T-helper 22 cell (primary cell): ENCODE data around the gene NAV2.
"Not testable (repeated sequence)": the region's sequence is repeated elsewhere in the genome, so short reads cannot be mapped to it uniquely, and the experiment has no call there.

Source experiments
- DNase-seq: peaks from one replicate; pipeline ENCODE4 v3.0.0-alpha.2; 2020; ENCODE audit warnings: low read depth

The NAV2 gene

DNA sequence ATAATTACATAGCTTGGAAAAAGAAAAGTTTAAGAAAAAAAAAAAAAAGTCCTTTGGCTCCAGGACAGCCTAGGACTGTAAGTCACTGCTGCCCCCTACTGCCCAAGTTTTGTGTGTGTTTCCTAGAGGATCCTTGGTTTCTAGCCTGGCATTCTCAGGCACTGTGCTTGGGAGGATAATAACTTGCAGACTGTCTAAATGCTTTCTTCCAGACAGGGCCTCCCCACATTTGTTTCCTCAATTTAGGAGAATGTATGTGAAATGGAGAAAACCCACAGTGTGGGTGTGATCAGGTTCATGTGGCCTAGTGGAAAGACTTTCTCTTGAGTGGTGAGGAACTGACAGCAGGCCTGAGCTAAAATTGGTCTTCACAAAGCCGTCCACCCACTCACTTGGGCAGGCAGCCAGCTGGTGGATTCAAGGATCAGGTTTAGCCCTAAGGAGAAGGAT lies 191.0 kb downstream of the NAV2 start:
- no peak for DNase-seq

DNA sequence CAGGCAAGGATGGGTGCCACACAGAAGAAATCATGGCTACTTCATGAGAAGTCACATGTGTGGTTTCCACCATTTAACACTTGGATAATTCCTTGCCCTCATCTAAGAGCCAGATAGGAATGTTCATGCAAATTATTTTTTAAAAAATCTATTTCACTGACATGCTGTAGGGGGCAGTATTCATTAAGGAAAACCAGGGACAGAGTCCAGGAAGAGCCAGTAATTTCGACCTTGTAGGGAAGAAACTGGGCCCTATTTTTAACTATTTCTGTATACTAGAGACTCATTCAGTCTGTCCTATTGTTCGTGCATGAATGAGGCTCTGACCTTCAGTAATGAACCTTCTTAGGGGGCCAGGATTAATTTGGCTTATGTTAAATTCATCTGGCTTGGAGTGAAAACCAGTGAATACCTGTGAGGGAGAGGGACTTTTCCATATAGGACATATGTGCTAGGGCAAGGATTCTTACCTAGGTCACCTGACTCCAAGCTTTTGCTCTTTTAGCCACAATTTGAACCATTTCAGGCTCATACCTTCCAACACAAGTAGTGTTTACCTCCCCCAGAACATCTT lies 192.7 kb downstream of the NAV2 start:
- no peak for DNase-seq

DNA sequence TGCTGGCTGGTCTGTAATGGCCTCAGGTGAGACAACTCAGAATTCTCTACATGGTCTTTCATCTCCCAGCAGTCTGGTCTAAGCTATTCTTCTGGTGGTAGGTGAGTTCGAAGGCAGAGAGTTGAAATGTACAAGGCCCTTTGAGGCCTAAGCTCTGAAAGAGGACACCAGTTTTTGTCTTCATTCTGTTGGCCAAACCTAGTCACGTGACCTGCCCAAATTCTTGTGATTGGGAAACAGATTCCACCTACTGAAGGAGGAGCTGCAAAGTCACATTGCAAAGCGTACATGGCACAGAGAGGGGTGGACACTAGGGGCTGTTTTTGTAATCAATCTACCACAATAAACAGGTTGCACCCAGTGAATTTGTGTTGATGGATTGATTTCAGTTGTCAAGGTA lies 193.5 kb downstream of the NAV2 start:
- no peak for DNase-seq

DNA sequence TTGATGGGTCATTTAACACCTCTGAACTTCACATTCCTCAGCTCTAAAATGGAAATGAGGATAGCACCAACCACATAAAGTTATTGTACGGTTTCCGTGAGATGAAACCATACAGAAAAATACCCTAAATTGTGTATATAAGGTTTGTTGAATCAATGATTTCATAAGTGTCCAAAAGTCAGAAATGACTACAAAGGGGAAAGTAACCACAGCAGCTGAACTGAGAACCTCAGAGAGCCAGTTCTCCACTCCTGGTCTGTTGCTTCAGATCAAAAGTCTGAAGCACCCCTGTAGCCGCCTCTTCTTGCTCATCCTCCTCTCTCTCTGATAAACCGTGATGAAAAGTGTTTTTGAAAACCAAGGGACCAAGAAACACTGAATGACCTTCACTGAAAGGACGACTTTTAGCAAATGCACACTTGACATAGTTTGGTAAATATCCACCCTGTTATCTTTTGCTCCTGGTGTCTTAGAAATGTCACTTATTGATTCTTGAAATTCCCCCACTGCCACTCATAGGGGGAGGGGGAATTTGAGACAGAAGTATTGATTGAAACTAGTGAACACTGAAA lies 194.5 kb downstream of the NAV2 start:
- no peak for DNase-seq

DNA sequence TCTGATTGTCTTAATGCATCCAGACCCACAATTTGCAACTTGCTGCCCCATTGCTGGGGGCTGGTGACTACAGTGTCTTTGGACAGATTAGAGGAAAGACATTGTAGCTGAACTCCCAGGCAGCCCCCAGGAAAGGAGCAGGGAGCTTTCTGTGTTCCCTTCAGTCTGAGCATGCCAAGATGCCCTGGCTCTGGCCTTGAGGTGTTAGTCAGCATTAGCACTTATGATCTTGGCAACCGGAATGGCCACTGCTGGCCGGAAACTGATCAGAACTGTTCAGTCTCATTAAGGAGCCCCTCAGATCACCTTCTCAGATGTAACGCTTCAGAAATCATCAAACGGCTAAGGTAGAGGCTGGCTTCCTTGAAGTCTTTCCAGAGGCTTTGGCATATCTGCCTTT lies 195.2 kb downstream of the NAV2 start:
- DNase-seq, result no peak

DNA sequence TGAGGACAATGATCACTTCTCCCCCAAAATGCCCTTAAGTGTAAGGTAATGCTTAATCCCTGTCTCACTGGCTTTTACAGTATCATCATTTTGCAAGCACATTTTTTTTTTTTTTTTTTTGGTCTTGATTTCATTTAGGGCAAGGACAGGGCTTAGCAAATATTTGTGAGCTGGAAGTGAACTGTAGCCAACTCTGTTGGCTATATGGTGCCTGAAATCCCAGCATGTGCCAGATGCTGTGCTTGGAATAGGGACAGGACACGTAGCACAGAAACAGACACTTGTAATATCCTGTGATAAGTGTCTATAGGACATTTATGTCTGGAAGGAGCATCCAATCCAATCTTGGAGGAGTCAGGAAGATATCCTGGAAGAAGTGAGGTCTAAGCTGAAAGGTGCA lies 198.3 kb downstream of the NAV2 start:
- DNase-seq, result no peak

DNA sequence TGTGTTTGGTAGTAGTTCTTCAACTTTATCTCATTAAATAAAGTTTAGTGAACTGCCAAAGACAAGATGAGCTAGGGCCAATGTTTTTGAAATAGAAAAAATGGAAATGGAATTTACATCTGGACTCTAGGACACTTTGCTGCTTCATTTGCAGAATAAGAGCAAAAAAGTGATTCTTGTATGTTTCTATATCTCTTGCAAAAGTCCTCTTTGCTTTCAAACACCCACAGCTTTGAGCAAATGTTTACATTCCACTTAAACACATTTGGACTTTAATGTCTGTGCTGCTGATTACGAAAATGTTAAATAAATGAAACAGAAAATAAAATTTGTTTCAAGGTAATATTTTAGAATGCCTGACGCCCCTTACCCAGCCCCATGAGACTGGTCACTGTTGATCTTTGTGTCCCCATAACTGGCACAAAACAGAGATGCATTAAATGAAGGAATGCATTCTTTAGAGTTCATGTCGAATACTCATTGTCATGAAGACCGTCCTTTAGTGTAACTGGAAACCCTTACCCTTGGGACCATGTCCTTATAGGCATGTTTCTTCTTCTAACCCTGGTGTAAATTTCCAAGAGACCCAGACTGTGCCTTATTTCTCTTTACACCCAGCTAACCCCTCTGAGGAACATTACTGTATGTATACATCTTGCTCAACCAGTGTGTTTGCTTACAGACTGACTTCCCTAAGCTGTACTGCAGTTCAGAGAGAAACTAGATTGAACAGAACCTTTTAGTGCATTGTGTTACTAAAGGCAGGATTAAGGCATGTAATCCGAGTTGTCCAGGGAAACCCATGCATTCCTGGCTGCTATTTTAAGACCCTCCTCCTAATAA lies 199.7 kb downstream of the NAV2 start:
- no peak for DNase-seq

DNA sequence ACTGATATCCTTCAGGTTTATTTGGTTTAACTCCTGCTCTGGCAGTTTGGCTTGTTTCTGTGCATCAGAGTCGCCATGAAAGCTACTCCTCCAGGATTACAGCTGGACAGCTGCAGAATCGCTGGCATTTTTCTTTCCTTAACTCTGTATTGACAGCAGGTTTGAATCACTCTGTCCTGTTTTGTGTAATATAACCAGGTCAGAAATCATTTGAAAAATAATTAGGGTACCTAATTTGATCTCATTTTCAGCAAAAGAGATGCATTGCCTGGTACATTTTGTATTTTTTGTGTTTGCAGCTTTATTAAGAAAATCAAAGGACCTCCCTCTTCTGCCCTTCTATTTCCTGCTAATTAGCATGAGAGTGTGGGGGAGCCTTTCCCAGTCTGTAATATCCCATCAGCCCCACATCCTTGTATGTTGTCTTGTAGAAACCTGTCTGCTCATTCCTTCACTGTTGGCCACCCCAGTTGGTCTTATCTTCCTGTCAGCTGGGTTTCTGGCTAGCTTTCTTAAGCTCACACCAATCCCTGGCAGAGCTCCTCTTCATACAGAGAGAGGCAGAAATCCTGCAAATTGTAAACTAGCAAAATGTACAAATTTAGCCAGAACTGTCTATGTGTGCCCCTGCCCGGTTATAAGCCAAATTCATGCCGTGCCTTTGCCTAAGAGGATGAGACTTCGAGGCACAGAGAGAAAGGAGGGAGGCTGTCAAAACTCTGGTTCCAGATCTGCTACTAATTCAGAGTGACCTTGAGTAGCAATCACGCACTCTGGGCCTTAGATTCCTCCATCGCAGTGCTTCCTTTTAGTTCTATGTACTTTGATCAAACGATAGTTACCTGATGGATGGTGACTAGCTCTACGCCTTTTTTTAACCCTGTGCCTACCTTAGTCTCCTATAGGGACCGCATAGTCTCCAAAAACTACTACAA lies 200.6 kb downstream of the NAV2 start:
- DNase-seq, result no peak

DNA sequence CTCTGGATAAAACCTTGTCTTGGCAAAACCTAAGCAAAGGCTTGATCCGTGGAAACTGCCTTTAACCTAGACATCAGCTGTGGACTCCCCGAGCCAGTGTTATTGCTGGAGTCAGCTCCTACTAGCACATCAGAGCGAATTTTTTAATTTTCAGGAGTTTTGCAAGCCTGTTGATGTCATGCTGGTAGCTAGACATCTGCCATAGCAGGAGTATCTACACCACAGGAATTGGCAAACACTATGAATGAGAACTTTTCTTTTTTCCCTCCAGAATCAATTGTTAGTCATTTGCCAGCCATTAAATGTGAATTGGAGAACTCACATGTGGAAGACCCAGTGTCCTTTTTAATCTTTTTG lies 201.2 kb downstream of the NAV2 start:
- DNase-seq, result no peak

DNA sequence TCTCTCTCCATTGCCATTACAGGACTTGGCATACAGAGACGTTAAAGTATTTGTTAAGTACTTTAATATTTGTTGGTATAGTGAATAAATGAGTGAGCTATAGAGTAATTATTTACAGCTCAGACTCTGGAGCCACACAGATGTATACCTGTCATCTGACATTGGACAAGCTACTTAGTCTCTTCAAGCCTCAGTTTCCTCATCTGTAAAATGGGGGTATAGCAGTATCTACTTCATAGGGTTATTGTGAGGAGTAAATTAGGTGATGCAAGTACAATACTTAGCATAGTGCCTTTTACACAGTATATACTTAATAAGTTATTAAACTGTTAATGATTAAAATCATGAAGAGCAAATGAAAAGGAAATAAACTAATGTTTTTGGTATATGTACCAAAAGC lies 203.2 kb downstream of the NAV2 start:
- DNase-seq, result no peak

DNA sequence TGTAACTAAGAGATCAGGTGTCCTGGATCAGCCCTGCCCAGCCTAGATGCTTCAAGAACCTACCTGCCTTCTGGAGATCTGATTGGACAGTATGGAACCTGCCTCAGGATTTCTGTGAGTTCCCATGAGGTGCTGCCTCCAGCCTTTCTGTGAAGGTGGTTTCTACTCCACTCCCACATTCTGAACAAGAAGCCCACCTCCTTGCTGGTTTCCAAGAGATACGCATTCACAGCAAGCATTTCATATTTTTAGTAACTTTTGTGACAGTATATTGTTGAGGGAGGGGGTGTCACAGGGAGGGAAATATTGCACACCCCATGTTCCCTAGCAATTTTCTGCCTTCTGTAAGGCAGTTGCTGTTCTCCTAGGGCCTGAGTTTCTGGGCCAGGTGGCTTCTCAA lies 204.4 kb downstream of the NAV2 start:
- DNase-seq, result no peak

DNA sequence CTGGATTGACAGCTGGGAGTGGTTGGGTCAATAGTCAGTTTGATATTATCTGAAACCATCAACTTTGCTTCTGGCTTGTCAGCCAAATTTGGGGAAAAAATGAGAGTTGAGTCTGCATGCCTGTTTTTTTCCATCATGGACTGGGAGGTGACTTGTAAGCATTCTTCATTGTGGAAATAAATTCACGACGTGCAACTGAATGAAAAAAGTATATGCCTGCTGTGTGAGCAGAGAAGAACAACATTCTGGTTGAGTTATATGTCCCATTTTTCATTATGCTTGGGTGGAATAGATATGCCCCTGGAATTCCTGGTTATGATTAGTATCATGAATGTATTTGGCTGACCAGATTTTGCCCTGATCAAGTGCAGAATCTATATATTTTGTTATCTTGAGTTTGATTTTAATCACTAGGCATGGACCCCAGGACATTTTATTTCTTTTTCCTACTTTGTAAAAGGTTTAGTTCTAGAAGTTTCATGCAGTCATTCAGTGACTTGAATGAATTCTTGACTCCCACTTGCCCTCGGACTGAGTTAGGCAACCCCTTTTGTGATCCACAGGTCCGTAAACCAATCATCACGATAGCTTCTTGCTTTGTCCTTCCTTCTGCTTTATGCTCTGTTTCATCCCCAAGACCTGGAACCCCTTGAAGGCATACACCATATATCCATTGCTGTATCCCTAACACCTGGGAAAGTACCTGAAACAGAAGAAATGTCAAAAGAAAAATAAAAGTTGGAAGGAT lies 205.8 kb downstream of the NAV2 start:
- no peak for DNase-seq

DNA sequence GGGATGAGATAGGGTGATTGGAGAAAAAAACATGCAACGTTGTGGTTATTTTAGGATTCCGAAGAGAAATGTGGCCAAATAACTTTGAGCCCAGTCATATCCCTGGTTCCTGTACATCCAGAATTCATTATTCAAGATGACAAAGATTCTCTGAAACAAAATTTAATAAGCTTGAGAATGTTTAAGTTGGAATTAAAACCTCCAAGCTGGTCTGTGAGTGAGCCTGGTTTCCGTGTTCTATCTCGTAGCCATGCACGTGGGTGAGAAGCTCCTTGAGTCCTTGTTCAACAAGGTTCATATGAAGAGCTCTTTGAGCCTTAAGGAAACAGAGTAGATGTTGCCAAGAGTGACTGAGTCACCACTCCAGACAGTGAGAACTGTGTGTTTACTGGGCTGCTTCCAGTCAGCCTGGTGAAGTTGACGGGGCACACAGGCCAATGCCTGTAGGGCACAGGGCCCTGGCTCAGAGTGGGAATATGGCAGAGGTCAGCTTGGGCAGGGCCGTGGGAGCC lies 206.5 kb downstream of the NAV2 start:
- DNase-seq, result no peak

DNA sequence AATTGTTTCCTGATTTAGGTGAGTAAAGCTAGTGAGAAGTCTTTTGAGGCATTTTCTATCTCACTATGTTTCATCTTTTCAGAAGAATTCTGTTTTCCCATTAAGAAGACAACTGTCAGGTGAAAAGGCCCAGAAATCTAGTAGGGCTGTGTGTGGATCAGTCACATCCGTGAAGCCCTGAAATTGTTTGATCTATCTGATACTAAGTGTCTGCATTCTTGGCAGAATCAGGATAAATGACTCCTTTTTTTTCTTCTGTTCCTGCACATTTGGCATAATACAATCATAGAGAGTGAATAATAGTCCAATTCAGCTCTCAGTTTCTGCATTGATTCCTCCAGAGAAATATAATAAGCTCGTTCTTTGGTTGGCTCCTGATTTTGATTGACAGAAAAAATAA lies 208.3 kb downstream of the NAV2 start:
- DNase-seq, result no peak

DNA sequence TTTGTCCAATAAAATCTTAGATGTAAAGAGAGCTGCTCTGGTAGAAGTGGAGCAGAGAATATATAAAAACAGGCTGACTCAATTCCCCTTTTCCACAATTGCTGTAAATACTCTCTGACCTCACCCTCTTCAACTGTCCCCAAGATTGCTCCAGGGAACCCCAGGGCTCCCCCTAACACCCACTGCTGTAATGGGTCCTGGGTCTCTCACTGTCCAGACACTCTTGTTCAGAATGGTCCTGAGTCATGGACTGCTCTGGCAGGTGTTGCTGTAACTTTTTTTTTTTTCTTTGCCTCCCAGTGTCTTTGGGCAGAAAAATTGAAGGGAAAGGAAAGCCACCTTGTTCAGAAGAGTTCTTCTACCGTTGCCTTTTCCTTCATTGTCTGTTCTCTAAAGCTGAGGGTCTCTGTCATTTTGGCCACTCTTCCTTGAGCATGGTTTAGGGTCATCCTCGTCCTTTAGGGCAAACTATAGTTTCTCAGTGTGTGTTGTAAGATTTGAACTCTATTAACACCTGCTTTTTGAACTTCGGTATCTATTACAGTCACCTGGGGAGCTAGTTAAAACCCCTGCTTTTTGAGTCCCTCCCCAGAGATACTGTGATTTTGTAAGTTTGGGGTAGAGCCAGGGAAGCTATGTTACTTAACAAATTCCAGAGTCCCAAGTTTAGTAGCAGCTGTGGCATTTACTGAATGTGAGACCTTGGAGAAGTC lies 209.5 kb downstream of the NAV2 start:
- DNase-seq, result no peak

DNA sequence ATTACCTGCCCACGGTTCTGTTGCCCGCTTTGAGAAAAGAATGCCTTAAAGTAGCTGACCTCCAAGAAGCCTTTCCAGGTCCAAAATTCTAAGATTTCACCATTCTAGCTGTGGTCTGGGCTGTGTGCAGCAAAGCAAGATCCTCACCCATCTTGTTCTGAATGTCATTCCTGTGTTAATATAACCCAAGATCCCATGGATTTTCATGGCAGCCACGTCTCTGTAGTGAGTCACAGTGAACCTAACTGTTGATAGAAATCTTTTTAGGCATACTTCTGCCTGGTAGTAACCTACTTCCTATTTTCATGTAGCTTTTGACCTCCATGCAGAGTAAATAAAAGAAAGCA lies 210.0 kb downstream of the NAV2 start:
- no peak for DNase-seq

DNA sequence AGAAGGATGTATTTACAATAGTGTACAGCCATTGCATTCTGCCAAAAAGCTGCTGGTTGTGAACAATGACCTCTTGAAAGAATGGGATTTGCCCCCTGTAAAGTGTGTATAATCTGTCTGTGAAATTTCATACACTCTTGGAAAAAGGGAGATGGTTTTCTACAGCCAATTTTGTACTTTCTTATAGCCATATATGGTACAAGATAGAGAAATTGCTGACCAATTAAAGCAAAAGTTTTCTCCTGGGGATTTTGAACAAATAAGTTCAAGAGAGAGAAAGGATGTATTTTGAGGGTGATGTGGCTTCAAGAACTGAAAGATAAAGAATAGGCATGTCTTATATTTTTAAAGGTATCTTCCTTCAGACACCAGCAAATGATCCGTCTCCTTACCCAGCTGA lies 211.0 kb downstream of the NAV2 start:
- no peak for DNase-seq

DNA sequence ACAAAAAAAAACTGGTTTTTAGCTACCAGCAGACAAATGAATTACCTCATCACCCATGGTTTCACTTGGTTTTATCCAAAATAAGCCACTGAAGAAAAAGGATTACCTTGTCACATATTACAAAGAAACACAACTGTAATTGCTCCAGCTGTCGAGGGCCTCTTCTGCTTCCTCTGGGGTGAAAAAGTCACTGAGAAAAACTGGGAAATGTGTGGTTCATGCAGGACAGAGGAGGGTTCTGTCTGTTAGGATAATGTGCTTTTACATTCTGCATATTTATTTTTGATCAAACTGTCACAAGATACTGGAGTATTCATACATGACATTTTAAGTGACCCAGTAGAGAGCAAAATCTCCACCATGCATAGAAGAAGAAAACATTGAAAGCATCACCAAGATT lies 211.7 kb downstream of the NAV2 start:
- no peak for DNase-seq

DNA sequence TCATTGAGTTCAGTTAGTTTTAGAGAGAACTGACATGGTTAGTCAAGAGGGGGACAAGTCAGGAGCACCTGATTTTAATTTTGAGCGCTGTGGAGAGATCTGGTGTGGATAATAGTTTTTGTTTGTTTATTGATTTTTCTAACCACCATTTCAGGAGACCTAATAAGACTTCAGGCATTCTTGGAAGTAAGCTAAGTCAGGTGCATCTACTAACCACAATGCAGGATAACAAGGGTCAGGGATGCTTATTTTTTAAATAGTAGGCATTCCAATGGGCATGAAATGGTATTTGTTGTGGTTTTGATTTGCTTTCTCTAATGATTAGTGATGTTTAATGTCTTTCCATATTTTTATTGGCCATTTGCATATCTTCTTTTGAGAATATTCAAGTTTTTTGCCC lies 212.1 kb downstream of the NAV2 start:
- DNase-seq, result no peak

DNA sequence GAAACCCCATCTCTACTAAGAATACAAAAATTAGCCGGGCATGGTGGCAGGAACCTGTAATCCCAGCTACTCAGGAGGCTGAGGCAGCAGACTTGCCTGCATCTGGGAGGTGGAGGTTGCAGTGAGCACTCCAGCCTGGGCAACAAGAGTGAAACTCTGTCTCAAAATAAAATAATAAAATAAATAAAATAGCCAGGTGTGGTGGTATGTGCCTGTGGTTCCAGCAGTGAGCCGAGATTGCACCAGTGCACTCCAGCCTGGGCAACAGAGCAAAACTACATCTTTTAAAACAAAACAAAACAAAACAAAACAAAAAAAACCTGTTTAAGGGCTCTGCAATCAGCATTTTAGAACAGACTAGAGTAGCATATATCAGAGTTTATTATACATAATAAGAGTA lies 214.8 kb downstream of the NAV2 start:
- not testable (repeated sequence) for DNase-seq

DNA sequence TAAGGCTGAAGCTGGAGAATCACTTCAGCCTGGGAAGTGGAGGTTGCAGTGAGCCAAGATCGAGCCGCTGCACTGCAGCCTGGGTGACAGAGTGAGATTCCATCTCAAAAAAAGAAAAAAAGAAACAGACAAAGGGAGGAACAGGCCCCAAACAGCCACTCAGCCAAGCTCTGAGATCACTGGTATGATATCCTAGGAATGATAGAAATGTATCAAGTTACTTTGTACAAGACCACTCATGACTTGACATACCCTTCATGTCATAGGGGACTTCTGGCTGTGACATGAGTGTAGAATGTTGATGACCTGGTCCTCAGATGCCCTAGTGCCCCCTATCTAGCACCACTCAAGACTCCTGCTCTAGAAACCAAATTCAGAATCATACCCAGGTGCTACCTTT lies 216.5 kb downstream of the NAV2 start:
- no peak for DNase-seq
